HG03280 (cell line): ENCODE data around the gene LRRC42.
"Not testable (repeated sequence)": the region's sequence is repeated elsewhere in the genome, so short reads cannot be mapped to it uniquely, and the experiment has no call there.

Source experiments
- ATAC-seq: cut with Tn5 transposase; IDR thresholded peaks from one replicate; pipeline ENCODE4 v1.9.1; 2021; ENCODE audit warnings: mild to moderate bottlenecking, moderate library complexity; ENCODE audit not compliant: unreplicated experiment

The LRRC42 gene

DNA sequence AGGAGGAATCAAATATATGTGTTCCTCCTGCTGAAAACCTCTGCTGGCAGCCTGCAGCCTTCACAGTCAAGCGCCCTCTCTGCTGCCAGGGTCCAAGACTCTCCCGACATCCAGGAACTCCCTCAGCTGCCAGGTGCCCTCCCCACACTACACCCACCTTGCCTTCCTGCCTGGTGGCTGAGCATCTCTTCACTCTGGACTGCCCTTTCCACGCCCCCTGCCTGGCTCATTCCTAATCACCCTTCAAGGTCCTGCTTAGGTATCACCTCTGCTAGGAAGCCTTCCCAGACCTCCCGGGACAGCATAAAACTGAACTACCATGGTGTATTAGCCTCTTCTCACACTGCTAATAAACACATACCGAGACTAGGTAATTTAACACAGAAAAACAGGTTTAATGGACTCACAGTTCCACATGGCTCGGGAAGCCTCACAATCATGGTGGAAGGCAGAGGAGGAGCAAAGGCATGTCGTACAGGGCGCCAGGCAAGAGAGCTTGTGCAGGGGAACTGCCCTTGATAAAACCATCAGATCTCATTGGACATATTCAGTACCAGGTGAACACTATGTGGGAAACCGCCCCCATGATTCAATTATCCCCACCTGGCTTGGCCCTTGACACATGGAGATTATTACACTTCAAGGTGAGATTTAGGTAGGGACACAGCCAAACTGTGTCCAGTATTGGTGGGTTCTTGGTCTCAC is 56.5 kb downstream of the LRRC42 start:
- no peak for ATAC-seq

DNA sequence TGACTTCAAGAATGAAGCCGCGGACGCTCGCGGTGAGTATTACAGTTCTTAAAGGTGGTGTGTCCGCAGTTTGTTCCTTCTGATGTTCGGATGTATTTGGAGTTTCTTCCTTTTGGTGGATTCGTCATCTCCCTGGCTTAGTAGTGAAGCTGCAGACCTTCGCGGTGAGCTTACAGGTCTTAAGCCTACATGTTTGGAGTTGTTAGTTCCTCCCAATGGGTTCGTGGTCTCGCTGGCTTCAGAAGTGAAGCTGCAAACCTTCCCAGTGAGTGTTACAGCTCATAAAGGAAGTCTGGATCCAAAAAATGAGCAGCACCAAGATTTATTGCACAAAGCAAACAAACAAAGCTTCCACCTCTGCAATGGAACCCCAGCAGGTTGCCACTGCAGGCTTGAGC is 57.1 kb downstream of the LRRC42 start:
- ATAC-seq, result no peak

DNA sequence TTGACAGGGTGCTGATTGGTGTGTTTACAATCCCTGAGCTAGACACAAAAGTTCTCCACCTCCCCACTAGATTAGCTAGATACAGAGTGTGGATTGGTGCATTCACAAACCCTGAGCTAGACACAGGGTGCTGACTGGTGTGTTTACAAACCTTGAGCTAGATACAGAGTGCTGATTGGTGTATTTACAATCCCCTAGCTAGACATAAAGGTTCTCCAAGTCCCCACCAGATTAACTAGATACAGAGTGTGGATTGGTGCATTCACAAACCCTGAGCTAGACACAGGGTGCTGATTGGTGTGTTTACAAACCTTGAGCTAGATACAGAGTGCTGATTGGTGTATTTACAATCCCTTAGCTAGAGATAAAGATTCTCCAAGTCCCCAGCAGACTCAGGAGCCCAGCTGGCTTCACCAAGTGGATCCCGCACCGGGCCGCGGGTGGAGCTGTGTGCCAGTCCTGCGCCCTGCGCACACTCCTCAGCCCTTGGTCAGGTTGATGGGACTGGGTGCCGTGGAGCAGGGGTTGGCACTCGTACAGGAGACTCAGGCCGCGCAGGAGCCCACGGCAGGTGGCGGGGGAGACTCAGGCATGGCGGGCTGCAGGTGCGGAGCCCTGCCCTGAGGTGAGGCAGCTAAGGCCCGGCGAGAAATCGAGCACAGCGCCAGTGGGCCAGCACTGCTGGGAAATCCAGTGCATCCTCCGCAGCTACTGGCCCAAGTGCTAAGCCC is 57.8 kb downstream of the LRRC42 start:
- ATAC-seq, result not testable (repeated sequence)

DNA sequence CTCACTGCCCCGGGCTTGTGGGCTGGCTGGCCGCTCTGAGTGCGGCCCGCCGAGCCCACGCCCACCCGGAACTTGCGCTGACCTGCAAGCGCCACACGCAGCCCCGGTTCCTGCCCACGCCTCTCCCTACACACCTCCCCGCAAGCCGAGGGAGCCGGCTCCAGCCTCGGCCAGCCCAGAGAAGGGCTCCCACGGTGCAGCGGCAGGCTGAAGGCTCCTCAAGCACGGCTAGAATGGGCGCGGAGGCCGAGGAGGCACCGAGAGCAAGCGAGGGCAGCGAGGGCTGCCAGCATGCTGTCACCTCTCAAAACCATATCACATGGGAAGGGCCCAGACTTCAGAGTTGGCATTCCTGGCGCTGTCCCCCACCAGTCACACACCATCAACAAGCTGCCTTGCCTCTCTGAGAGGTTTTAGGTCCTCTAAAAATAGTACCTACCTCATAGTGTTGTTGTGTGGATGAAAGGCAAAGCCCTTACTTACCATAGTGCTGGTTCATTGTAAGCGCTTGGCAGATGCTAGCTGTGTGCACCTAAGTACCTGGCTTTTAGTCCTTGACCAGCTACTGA is 58.4 kb downstream of the LRRC42 start:
- ATAC-seq, result no peak

DNA sequence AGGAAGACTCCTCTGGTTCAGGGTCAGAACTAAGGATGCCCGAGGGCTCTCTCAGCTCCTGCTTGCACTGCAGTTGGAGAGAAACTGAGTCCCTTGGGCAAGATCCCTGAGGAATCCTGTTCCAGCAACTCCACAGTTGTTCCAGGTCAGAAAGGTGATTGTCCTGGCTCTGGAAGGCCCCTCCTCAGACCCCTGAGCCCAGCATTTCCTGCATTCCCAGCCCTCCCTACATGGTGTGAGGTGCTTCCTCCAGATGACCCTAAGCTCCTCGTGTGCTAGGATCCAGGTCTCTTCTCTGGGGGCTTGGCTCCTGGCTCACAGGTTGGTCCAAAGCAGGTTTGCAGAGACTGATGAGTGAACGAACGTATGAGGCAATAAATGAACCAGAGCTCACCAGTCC is 60.4 kb downstream of the LRRC42 start:
- ATAC-seq, result no peak

DNA sequence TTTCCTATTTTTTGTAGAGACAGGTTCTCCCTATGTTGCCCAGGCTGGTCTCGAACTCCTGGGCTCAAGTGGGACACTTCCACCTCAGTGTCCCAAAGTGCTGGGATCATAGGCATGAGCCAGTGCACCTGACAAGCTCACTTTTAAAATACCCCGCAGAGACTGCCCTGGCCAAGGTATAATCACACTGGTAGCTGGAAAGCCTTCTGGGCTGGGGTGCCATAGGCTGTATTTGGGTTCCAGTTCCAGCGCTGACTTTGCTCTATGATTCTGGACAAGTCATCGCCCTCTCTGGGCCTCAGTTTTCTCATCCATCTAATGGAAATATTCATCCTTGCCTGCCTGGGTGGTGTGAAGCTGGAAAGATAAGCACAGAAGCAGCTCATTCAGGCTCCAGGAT is 61.5 kb downstream of the LRRC42 start:
- ATAC-seq, result no peak

DNA sequence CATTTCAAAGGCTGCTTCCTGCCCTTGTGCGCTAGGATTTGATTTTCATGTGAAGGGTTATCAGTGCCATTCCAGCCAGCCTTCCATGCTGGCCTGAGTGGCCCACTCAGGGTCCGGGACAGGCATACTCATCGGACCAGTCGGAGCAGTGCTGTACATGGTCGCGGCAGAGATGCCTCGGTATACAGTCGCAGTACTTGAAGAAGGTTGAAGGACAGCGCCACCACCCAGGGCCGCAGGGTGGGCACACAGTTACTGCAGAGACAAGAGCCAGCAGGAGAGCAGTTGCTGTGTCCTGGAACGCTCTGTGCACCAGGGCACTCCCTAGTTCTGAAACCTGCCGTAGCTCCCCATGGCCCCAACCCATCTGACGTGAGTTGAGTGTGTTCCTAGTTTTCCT is 62.7 kb downstream of the LRRC42 start:
- no peak for ATAC-seq

DNA sequence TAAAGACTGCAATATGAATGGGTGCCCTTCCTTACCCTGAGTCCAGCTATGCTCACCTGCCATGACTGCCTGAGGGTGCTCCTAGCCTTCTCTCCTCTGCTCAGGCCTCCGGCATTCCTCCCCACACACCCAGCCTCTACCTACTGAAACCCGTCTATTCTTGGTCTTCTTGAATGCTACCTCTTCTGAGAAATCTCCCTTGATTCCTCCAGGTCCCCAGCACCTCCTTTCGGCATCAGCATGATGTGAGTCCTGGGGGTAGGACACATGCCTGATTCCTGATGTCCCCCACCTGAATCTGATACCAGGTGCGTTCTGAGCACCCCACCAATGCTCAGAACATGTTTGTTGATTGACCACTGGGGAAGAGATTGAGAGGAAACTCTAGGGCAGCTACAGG is 63.3 kb downstream of the LRRC42 start:
- ATAC-seq, result no peak

DNA sequence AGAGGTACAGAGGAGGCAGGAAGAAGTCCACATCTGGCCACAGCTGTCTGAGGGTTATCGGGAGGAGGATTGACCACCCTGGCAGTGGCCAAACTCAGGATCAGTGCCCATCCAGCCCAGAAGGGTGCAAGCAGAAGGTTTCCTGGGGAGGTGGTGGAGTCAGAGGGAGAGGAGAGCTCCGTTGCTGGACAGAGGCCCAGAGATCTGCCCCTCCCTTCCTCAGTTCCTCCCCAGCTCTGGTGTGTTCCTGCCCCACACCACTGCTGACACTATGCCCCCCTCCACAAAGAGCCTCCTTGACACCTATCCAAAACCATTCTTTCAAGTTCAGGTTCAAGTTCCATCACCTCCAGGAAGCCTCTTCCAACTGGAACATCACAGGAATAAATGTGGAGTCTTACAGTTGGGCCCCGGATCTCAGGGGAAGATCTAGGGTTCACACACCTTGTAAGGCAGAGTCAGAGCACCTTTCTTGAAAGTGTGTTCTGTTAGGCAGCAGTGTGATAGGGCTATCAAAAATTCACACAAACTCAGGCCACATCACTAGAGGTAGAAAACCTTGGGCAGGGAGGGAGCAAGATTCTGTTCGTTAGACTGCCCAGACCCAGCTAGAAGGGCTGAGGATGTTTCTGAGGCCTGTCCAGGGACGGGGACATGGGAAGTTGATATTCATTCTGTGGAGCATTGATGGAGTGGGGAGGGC is 64.4 kb downstream of the LRRC42 start:
- no peak for ATAC-seq

DNA sequence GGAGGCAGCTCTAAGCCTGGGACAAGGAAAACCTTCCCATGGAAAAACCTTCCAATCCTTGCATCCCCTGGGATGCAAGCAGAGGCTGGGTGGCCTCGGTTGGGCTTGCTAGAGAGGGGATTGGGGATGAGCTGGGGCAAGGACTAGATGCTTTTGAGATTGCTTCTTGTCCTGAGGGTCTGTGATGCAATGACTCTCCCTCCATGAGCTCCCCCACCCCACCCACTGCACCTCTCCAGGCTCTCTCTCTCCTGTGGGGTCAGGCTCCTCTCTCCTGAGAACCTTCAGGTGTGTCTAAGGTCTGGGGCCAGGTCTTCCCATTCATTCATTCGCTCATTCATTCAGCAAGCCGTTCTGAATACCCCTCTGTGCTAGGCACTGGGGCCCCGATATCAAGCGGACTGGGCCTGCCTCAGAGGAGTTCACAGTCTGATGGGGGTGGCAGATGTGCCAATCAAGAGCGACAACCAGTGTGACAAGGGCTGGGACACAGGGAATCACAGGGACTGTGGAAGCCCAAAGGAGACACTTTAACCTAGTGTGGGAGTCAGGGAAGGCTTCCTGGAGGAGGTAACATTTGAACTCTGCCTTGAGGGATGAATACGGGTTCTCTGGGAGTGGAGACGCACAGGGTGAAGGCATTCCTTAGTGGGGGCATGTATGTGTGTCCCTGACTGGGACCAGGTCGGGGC is 65.3 kb downstream of the LRRC42 start:
- ATAC-seq, result no peak

DNA sequence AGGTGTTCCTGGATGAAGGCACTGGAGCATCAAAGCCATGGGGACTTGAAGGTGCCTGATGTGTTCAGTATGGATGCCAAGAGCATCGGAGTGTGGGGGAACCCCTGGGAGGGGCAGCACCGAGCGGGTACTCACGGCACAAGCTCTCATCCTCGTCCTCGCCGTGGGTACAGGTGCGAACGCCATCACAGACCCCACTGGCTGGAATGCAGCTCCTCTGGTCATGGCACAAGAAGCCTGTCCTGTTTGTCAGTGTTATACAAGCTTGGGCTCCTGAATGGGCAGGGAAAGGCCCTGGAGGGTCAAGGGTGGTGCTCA is 65.8 kb downstream of the LRRC42 start:
- no peak for ATAC-seq

DNA sequence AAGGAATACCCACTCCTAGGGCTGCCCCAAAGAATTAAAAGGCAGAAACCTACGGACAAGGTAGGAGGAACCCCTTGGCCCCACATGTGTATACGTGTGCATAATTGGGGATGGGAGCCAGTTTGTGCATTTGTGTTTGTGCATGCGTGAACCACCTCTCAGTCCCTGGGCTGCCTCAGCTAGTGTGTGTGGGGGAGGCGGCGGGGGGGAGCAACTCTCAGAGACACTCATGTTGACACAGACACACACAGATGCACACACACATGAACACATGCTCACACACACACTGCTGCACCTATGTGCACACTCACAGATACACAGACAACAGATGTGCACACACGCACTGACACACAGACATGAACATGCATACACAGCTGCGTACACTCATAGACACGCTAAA is 66.7 kb downstream of the LRRC42 start:
- no peak for ATAC-seq

DNA sequence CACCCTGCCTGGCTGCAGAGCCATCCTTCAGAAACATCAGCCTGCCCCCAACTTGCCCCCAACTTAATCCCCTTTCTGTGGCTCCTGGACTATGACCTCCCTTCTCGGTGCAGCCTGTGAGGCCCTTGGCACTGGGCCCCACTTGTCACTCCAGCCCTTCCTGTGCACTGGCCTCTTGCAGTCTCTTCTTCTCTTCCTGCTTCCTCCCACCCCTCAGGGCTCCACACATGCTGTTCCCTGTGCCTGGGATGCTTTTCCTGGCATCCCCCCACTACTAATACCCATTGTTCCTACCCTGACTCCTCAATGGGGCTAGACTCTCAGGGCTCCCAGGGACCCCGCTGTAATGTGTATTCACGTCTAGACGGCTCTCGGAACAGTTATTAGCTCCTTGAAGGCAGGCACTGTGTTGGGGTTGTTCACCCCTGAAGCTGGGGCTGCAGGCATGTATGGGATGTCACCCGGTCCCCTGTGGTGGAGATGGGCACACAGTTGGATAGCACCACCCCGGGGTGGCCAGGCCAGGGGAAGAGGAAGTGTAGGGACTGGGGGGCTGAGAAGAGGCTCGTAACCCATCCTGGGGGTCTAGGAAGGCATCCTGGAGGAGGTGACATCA is 67.4 kb downstream of the LRRC42 start:
- ATAC-seq, result no peak

DNA sequence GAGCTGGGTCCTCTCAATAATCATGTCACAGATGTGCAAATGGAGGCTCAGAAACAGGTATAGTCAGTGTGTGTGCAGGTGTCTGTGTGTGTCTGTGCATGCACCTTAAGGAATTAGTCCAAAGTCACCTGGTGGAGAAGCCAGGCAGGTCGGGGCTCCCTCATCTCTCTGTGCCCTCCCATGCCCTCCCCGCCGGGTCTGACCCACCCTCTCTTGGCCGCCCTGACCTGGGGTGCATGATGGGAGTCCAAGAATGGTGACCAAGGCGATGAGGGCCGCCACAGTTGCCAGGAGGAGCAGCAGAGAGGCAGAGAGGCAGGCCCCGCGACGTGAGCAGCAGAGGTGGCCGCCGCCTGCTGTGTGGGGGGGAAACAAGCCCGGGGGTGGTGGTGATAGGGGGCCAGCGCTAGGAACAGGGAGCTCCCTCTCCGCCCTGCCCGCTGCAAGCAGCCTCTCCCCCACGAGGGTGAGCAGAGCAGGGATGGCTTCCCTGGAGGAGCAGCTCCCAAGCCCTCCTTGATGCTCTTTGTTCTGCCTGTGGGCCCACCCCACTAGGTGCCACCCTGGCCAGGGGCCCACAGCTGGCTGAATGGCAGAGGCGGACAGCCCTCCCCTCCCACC is 68.0 kb downstream of the LRRC42 start:
- no peak for ATAC-seq

DNA sequence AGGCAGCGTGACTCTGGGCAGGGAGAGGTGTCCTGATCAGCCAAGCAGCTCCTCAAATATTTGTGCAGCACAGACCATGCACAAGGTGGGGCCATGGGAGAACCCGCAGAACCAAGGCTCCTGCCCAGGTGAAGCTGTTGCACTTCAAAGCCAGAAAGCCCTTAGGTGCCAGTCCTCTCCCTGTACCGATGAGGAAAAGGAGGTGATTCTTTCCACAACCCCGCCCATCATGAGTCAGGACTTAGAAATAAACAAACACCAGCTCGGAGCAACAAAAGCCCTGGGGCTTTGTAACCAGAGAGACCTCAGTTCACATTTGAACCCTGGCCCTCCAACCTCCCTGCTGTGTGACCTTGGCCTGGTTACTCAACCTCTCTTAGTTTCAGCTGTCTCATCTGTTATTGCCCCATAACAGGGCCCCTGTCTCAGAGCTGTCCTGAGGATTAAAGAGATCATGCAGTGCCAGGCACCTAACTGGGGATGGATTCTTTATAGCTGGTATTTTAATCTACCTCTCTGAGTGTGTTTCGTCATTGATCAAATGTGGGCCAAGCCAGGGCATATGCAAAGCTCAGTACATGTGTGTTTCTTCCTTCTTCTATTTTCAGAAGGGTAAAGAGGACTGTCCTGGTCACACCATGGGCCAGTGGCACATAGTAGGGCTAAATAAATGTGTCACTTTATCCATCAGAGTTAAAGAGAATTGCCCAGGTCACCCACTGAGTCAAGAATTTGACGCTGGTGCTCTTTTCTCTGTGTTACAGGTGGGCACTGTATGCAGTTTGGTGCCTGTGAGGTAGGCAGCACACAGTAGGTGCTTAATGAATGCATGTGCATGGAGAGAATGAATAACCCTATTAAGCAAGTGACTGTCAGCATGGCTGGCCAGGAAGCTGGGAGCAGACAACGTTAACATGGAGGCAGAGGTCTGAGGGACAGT is 70.5 kb downstream of the LRRC42 start:
- ATAC-seq, result no peak
